Activated CD4-positive, alpha-beta T cell treated with anti-CD3 and anti-CD28 coated beads for 1 hour (primary cell): ENCODE data around the gene GOLPH3L.
"Not testable (repeated sequence)": the region's sequence is repeated elsewhere in the genome, so short reads cannot be mapped to it uniquely, and the experiment has no call there.

Source experiments
- DNase-seq: peaks from one replicate; pipeline ENCODE4 v3.0.0-alpha.2; 2020

The GOLPH3L gene

GRCh38 chr1:150654635-150655034 lies 42.3 kb downstream of the GOLPH3L start:
- not testable (repeated sequence) for DNase-seq

DNA sequence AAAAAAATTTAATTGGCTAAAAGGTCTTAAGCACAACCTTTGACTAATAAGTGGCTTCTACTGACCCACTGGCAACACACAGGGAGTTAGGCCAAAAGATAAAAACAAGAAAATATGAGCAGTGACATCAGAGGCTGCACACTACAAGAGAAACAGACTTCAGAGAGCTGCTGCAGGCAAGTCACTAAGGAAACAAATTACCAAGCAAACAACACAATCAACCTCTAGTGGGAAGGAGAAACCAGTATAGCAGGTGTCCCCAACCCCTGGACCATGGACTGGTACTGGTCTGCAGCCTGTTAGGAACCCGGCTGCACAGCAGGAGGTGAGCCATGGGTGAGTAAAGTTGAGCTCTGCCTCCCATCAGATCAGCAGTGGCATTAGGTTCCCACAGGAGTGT lies 46.8 kb downstream of the GOLPH3L start:
- no peak for DNase-seq

- no peak for DNase-seq
These were observed 47.4 kb downstream of the GOLPH3L start for GRCh38 chr1:150649441-150650075.

- DNase-seq, result no peak
These were observed 54.7 kb downstream of the GOLPH3L start for GRCh38 chr1:150642296-150642695.

- not testable (repeated sequence) for DNase-seq
These were observed 55.7 kb downstream of the GOLPH3L start for GRCh38 chr1:150641126-150641815.

- not testable (repeated sequence) for DNase-seq
These were observed 58.5 kb downstream of the GOLPH3L start for GRCh38 chr1:150638430-150638829.

GRCh38 chr1:150634839-150635622 lies 61.9 kb downstream of the GOLPH3L start:
- not testable (repeated sequence) for DNase-seq

- peak; percentile 92 for DNase-seq
These were observed 67.6 kb downstream of the GOLPH3L start, which contains the start of gene ENSA for GRCh38 chr1:150629115-150629928. ENSA (minus strand) TSS chr1:150629612; CDS start chr1:150629470, 142 bp downstream.

- no peak for DNase-seq
These were observed 68.2 kb downstream of the GOLPH3L start for GRCh38 chr1:150628766-150629114.

DNA sequence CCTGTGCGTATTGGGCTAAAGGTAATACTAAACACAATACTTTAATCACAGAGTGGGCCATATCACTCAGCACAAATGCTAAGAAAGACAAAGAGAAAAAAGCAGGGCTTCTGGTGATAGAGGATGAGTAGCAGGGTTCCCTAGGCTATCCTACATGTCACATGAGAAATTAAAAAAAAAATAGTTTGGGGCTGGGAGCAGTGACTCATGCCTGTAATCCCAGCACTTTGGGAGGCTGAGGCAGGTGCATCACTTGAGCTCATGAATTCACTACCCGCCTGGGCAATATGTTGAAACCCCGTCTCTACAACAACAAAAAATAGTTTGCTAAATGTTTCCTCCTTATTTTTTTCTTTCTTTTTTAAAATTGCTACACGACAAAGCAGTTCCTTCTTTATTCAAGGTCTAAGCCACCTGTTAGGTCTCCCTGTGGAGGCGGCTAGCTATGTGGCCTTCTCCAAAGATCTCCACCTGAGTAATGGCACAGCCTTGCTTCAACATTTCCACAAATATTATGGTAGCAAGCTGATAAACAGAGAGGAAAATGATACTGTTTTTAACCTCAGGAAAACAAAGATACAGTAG lies 69.0 kb downstream of the GOLPH3L start:
- no peak for DNase-seq

- no peak for DNase-seq
These were observed 70.8 kb downstream of the GOLPH3L start for GRCh38 chr1:150626150-150626549.

DNA sequence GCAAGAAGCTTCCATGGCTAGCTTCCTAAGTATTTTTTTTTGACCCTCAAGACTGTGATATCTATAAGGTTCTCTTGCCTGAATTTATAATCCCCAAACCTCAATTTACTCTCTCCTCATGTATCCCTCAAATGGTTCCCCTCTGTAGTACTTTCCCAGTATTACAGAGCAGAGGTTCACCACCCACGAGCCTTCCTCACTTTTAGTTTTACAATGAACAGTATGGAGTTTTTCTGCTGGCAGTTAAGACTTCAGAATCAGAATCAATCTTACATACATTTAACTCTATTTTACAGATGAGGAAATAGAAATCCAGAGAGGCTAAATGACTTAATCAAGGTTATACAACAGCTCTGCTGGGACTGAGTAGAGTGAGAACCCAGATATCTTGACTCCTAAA lies 72.4 kb downstream of the GOLPH3L start:
- DNase-seq, result not testable (repeated sequence)

DNA sequence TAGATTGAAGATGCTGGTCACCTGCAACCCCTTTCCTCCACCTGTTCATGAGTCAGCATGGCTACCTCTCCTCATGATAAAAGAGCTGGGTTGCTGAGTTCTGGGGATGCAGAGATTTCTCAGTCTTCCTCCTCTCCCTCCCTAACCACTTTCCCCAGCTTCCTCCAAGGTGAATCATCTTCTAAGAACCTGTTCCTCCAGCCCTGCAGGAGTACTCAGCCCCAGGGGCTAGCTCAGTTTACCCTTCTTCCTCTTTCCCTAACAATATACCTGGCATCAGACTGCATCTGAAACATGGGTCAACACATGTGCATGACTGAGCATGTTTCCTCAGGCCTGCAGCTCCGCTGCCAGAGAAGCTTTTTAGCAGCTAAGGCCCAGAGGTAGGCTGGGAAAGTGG lies 72.8 kb downstream of the GOLPH3L start:
- DNase-seq, result not testable (repeated sequence)

DNA sequence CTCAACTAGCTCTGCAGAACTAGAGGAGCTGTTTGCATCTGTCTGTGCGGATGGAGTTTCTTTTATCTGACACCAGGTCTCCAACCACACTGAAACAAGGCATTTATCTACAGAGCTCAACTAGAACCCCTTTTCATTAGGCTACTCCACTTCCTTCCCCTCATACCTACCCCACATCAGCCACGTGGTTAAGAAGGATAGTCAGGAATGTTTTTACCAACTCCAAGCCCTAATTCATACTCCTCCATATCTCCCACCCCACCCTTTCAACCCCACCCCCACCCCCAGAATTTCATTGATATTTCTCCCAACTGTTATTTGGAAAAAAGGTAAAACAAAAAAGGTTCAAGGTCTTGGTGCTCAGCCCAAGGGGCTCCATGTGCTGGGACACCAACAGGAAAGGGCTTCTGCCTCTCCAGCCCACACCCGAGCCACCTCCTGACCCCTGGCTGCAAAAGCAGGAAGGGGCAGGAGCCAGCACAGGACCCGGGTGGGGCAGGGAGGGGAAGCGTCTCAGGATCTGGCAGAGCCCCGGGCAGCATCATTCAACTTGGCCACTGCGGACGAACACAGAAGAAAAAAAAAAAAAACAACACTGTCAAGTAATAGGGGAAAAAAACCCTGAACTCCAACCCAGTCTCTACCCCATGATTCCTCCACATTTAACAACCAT lies 74.5 kb downstream of the GOLPH3L start:
- no peak for DNase-seq

DNA sequence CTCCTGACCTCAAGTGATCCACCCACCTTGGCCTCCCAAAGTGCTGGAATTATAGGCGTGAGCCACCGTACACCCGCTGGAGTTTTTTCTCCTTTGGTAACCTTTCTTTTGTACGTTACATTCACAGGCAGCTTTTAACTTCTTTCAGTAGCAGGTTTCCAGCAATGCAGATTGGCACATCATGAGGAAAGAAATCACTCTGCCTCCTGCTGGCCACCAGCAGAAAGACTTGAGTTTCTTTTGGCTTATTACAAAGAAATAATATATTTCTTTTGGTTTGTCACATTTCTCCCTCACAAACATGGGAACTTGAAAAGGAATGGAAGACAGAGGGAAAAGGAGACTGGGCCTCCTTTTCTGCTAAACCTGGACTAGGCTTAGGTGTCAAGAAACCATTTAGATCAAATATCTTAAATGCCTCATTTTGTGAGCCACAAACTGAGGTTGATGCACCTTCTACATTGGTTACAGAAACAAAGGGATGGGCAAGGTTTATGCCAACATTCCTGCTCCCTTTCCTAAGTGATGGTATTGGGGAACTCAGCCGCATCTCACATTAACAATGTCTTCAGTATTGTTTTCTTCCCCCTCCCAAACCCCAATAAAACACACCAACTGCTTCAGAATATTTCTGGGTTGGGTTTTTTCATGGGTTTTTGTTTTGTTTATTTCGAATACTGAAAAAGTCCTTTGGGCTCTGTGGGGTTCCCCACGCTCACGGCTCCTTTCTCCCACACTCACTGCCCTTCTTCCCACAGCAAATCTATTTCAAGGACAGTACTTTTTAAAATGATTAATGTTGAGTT lies 75.3 kb downstream of the GOLPH3L start:
- DNase-seq, result peak; percentile 44

- DNase-seq, result no peak
These were observed 76.0 kb downstream of the GOLPH3L start for GRCh38 chr1:150620919-150621318.

DNA sequence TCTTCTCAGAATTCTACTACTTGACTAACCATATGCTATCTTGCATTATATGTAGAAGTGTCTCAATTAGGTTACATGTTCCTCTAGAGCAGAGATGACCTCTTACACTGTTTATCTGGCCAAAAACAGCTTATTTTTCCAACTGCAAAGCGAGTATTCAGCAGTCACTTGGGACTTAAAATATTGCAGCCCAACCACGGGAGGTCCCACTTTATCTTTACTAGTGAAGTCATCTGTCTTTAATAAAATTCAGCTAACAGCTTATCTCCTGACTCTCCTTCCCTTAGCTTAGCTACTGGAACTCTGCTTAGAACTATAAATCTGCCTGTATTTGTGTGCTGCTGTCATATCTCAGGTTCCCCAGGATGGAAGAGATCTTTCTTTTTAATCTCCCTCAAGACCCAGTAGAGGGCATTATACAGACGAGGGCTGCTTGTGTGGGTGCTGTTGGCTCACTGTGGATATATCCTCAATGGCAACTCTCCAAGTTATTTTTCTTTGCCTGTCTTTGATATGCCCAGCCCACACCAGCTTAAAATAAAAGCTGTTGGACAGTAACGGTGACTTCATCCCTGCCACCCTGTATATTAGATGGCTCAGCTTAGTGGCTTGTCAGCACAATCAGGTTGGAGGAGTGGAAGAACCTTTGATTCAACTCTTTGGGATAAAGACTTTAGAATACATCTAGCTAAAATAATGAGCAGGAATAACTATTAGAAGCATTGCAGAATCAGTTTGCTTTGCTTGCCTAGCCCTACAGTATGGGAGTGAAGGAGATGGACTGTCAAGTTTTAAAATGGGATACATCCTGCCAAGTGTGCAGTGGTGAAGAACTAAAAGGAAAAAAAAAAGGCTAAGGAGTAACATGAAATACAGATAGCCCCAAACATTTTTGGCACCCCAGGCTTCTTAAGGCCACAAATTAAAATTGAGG lies 77.1 kb downstream of the GOLPH3L start:
- no peak for DNase-seq

GRCh38 chr1:150615346-150616201 lies 81.4 kb downstream of the GOLPH3L start:
- DNase-seq, result no peak
